ENCODE results near the gene LCN15. TPM values are rescaled to one million over a fixed set of nuclear protein-coding genes. Genes with fewer than 3 reads are reported as not detected.

The LCN15 gene
- total and polyA plus RNA-seq, 2 of the 13 experiments (the other 11 are each of a cell fraction or from before 2014, with no cell fraction given): 1.3 to 53.7 TPM

DNA sequence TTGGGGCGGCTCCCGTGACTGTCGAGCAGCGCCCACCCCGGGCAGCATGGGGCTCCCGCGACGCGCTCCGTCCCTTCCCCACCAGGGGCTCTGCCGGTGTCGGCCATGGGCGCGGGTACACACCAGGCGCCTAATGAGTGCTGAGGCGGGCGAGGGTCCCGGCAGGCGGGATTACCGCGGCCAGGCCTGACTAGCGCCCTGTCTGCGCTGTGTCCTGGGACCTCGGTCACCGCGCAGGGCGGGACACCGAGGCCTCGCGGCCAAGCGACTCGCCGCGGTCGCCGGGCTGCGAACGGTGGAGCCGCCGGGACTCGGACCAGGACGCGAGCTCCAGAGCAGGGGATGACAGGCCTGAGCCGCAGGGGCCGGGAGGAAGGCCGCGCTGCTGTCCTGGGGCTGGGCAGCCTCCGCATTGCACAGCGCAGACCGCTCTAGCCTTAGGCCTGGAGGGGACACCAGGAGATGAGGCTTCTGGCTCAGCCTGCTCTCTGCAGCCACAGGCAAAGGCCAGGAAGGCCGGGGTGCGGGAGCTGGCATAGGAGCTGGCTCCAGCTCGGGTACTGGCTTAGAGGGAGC, 35.7 kb downstream of the LCN15 start (continued):
- TF ChIP-seq FOSL1 (CRISPR knock-in tag; IDR thresholded peaks at IDR 0.05; ENCODE audit: borderline replicate concordance) (0 out of 2 replicates have a peak, but pooled peaks have one; percentile 14), ZNF232 (CRISPR knock-in tag; IDR thresholded peaks at IDR 0.05; ENCODE audit: borderline replicate concordance) (peak; percentile 73; the same call in 1 of the 2 replicates), HNRNPL (IDR thresholded peaks at IDR 0.05; ENCODE audit: low read depth, low read length) (0 out of 2 replicates have a peak, but pooled peaks have one; percentile 18), HNRNPLL (IDR thresholded peaks at IDR 0.05; ENCODE audit: low read depth, low read length, poor library complexity, severe bottlenecking) (no peak), ZNF883 (CRISPR knock-in tag; IDR thresholded peaks at IDR 0.05; ENCODE audit: not compliant biosample characterization) (peak; percentile 77), ZNF501 (CRISPR knock-in tag; IDR thresholded peaks at IDR 0.05) (peak; percentile 79; the same call in 1 of the 2 replicates), PHF8 (CRISPR knock-in tag; IDR thresholded peaks at IDR 0.05) (peak; percentile 48; the same call in 1 of the 2 replicates), ZNF879 (CRISPR knock-in tag; IDR thresholded peaks at IDR 0.05) (peak; percentile 90), BRD4 (CRISPR knock-in tag; IDR thresholded peaks at IDR 0.05) (peak; percentile 76; the same call in 1 of the 2 replicates), ZKSCAN8 (CRISPR knock-in tag; IDR thresholded peaks at IDR 0.05; ENCODE audit: borderline replicate concordance) (peak; percentile 100), KDM2A (CRISPR knock-in tag; IDR thresholded peaks at IDR 0.05; ENCODE audit: borderline replicate concordance, low read depth) (peak; percentile 21; the same call in 1 of the 2 replicates), ZNF777 (CRISPR knock-in tag; IDR thresholded peaks at IDR 0.05) (peak; percentile 60; the same call in 1 of the 2 replicates), ZNF431 (CRISPR knock-in tag; IDR thresholded peaks at IDR 0.05; ENCODE audit: borderline replicate concordance, low read depth) (no peak), GABPB1 (CRISPR knock-in tag; IDR thresholded peaks at IDR 0.05) (peak; percentile 10; the same call in 1 of the 2 replicates), KDM5B (CRISPR knock-in tag; IDR thresholded peaks at IDR 0.05; ENCODE audit: borderline replicate concordance) (0 out of 2 replicates have a peak, but pooled peaks have one; percentile 30), LCORL (IDR thresholded peaks at IDR 0.05) (no peak), LCORL (CRISPR knock-in tag; IDR thresholded peaks at IDR 0.05) (peak; percentile 50), ZNF605 (CRISPR knock-in tag; IDR thresholded peaks at IDR 0.05) (peak; percentile 71), ZBTB8A (CRISPR knock-in tag; IDR thresholded peaks at IDR 0.05; ENCODE audit: borderline replicate concordance, low read depth) (no peak), AGO2 (optimal IDR thresholded peaks at IDR 0.05; ENCODE audit: low read depth, low read length) (peak; percentile 72), MYC (CRISPR knock-in tag; IDR thresholded peaks at IDR 0.05; ENCODE audit: borderline replicate concordance) (0 out of 2 replicates have a peak, but pooled peaks have one; percentile 2), MBNL3 (CRISPR knock-in tag; conservative IDR thresholded peaks at IDR 0.05) (no peak), YEATS2 (CRISPR knock-in tag; IDR thresholded peaks at IDR 0.05; ENCODE audit: borderline replicate concordance) (peak; percentile 28; the same call in 1 of the 2 replicates)
- TF ChIP-seq, protein P1, sequence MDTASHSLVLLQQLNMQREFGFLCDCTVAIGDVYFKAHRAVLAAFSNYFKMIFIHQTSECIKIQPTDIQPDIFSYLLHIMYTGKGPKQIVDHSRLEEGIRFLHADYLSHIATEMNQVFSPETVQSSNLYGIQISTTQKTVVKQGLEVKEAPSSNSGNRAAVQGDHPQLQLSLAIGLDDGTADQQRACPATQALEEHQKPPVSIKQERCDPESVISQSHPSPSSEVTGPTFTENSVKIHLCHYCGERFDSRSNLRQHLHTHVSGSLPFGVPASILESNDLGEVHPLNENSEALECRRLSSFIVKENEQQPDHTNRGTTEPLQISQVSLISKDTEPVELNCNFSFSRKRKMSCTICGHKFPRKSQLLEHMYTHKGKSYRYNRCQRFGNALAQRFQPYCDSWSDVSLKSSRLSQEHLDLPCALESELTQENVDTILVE (CRISPR knock-in tag; IDR thresholded peaks at IDR 0.05): no peak
- TF ChIP-seq, protein P2, sequence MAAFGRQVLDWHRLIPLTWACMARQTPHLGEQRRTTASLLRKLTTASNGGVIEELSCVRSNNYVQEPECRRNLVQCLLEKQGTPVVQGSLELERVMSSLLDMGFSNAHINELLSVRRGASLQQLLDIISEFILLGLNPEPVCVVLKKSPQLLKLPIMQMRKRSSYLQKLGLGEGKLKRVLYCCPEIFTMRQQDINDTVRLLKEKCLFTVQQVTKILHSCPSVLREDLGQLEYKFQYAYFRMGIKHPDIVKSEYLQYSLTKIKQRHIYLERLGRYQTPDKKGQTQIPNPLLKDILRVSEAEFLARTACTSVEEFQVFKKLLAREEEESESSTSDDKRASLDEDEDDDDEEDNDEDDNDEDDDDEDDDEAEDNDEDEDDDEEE (CRISPR knock-in tag; IDR thresholded peaks at IDR 0.05): no peak
- TF ChIP-seq, protein P3, sequence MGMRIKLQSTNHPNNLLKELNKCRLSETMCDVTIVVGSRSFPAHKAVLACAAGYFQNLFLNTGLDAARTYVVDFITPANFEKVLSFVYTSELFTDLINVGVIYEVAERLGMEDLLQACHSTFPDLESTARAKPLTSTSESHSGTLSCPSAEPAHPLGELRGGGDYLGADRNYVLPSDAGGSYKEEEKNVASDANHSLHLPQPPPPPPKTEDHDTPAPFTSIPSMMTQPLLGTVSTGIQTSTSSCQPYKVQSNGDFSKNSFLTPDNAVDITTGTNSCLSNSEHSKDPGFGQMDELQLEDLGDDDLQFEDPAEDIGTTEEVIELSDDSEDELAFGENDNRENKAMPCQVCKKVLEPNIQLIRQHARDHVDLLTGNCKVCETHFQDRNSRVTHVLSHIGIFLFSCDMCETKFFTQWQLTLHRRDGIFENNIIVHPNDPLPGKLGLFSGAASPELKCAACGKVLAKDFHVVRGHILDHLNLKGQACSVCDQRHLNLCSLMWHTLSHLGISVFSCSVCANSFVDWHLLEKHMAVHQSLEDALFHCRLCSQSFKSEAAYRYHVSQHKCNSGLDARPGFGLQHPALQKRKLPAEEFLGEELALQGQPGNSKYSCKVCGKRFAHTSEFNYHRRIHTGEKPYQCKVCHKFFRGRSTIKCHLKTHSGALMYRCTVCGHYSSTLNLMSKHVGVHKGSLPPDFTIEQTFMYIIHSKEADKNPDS (CRISPR knock-in tag; IDR thresholded peaks at IDR 0.05): peak; percentile 22; the same call in 1 of the 2 replicates
